HepG2 (cell line): Measurements from ENCODE around the gene OSCP1. TPM values are rescaled to one million over a fixed set of nuclear protein-coding genes. Genes with fewer than 3 reads are reported as not detected.

Experiments
- ATF1 ChIP-seq: IDR thresholded peaks from 2 replicates; pipeline ENCODE4 v1.6.1; 2016; ENCODE audit warnings: mild to moderate bottlenecking, control low read depth
- ATF4 ChIP-seq, 2 experiments: fragments of 450-650 bp in 1 of 2; sonication (generic) in 1 of 2; formaldehyde crosslinking; IDR thresholded peaks; 2 replicates each; pipeline versions ENCODE4 v1.5.0 to v1.8.0; 2020 to 2022; ENCODE audit warnings: mild to moderate bottlenecking in 1 of 2, missing genetic modification reagents in 1 of 2
- CENPX ChIP-seq: sonication (generic); formaldehyde crosslinking; IDR thresholded peaks from 2 replicates; pipeline ENCODE4 v1.9.0; 2021; ENCODE audit warnings: mild to moderate bottlenecking, missing genetic modification reagents, moderate library complexity
- CREM ChIP-seq, 2 experiments: sonication (generic) in 1 of 2; formaldehyde crosslinking in 1 of 2; IDR thresholded peaks; 2 replicates each; pipeline versions ENCODE4 v1.4.0 to v1.6.1; 2016 to 2020; ENCODE audit warnings: antibody characterized with exemption in 1 of 2, mild to moderate bottlenecking in 1 of 2, missing genetic modification reagents in 1 of 2
- DMAP1 ChIP-seq: IDR thresholded peaks from 2 replicates; pipeline ENCODE4 v1.6.1; 2016
- DNMT3B ChIP-seq: conservative IDR thresholded peaks from 2 replicates; pipeline ENCODE4 v1.6.1; 2016; ENCODE audit warnings: missing biosample characterization, control low read depth
- ELF4 ChIP-seq: sonication (generic); formaldehyde crosslinking; IDR thresholded peaks from 2 replicates; pipeline ENCODE4 v1.5.0; 2020; ENCODE audit warnings: missing genetic modification reagents, mild to moderate bottlenecking, moderate library complexity, borderline replicate concordance
- FOXA3 ChIP-seq: IDR thresholded peaks from 2 replicates; pipeline ENCODE4 v1.6.1; 2016; ENCODE audit warnings: missing genetic modification reagents, missing compliant biosample characterization
- KDM3A ChIP-seq: IDR thresholded peaks from 2 replicates; pipeline ENCODE4 v1.6.1; 2018; ENCODE audit warnings: low read depth, missing compliant biosample characterization
- KDM5B ChIP-seq: sonication (generic); formaldehyde crosslinking; IDR thresholded peaks from 2 replicates; pipeline ENCODE4 v1.4.0; 2020; ENCODE audit warnings: missing genetic modification reagents, mild to moderate bottlenecking, borderline replicate concordance
- LBX2 ChIP-seq: sonication (generic); formaldehyde crosslinking; IDR thresholded peaks from 2 replicates; pipeline ENCODE4 v1.5.0; 2020; ENCODE audit warnings: missing genetic modification reagents, mild to moderate bottlenecking, borderline replicate concordance
- NR1H2 ChIP-seq: sonication (generic); formaldehyde crosslinking; IDR thresholded peaks from 2 replicates; pipeline ENCODE4 v1.8.1; 2022; ENCODE audit warnings: low read depth, missing genetic modification reagents, borderline replicate concordance
- SATB2 ChIP-seq: sonication (generic); formaldehyde crosslinking; IDR thresholded peaks from 2 replicates; pipeline ENCODE4 v1.5.0; 2020; ENCODE audit warnings: missing genetic modification reagents
- SNAPC4 ChIP-seq: sonication (generic); formaldehyde crosslinking; IDR thresholded peaks from 2 replicates; pipeline ENCODE4 v1.4.0; 2020; ENCODE audit warnings: mild to moderate bottlenecking, missing genetic modification reagents
- SPEN ChIP-seq: sonication (generic); formaldehyde crosslinking; IDR thresholded peaks from 2 replicates; pipeline ENCODE4 v1.5.1; 2020; ENCODE audit warnings: low read depth, mild to moderate bottlenecking, missing genetic modification reagents
- THAP11 ChIP-seq: IDR thresholded peaks from 2 replicates; pipeline ENCODE4 v1.6.1; 2016; ENCODE audit warnings: missing biosample characterization, missing genetic modification reagents
- ZMYM2 ChIP-seq: sonication (generic); formaldehyde crosslinking; IDR thresholded peaks from 2 replicates; pipeline ENCODE4 v1.8.0; 2022; ENCODE audit warnings: mild to moderate bottlenecking, missing genetic modification reagents
- ZMYM4 ChIP-seq: sonication (generic); formaldehyde crosslinking; IDR thresholded peaks from 2 replicates; pipeline ENCODE4 v1.8.1; 2023; ENCODE audit warnings: mild to moderate bottlenecking, missing genetic modification reagents
- ZNF136 ChIP-seq: sonication (generic); formaldehyde crosslinking; IDR thresholded peaks from 2 replicates; pipeline ENCODE4 v1.8.1; 2022; ENCODE audit warnings: low read depth, mild to moderate bottlenecking, moderate library complexity, missing genetic modification reagents
- ZNF33B ChIP-seq: sonication (generic); formaldehyde crosslinking; IDR thresholded peaks from 2 replicates; pipeline ENCODE4 v1.5.1; 2020; ENCODE audit warnings: mild to moderate bottlenecking, missing genetic modification reagents
- ZNF382 ChIP-seq: sonication (generic); formaldehyde crosslinking; IDR thresholded peaks from 2 replicates; pipeline ENCODE4 v1.5.0; 2020; ENCODE audit warnings: missing genetic modification reagents, mild to moderate bottlenecking, borderline replicate concordance
- ZNF83 ChIP-seq: sonication (generic); formaldehyde crosslinking; IDR thresholded peaks from 2 replicates; pipeline ENCODE4 v1.4.0; 2020; ENCODE audit warnings: missing genetic modification reagents, mild to moderate bottlenecking, borderline replicate concordance
- ZNF883 ChIP-seq: sonication (generic); formaldehyde crosslinking; IDR thresholded peaks from 2 replicates; pipeline ENCODE4 v1.5.1; 2020; ENCODE audit warnings: mild to moderate bottlenecking, missing genetic modification reagents; ENCODE audit errors: not compliant biosample characterization
- ZSCAN22 ChIP-seq: sonication (generic); formaldehyde crosslinking; IDR thresholded peaks from 2 replicates; pipeline ENCODE4 v1.4.0; 2020; ENCODE audit warnings: mild to moderate bottlenecking, missing genetic modification reagents
- polyA plus RNA-seq, 8 experiments: library from polyadenylated mRNA; depleted of rRNA in 3 of 8; stranded (reverse) in 7 of 8; unstranded in 1 of 8; fragments of >200 nt; fragmentation: Illumina TruSeq in 4 of 8; extraction: Trizol in 4 of 8; gene quantifications; 2 replicates each; pipeline versions ENCODE4 v1.2.1 to v1.2.3, GENCODE V29; 2011 to 2016; ENCODE audit warnings: low read depth in 4 of 8, missing spikeins in 1 of 8, mixed read lengths in 1 of 8; ENCODE audit not compliant: insufficient read depth in 1 of 8
- total RNA-seq, 5 experiments: library from RNA; depleted of rRNA; stranded (reverse); fragments of >200 nt; fragmentation: Illumina TruSeq; extraction: Trizol; gene quantifications; 2 replicates each; pipeline ENCODE4 v1.2.3, GENCODE V29; 2016; ENCODE audit warnings: low read depth in 1 of 5

Gene OSCP1
- total and polyA plus RNA-seq, 2 of the 13 experiments (the other 11 are each of a cell fraction or from before 2014, with no cell fraction given), result 0.60 to 0.84 TPM

GRCh38 chr1:36400825-36401601, 49.2 kb downstream of the OSCP1 start (continued):
- peak; percentile 74; the same call in 1 of the 2 replicates for TF ChIP-seq KDM5B (CRISPR knock-in tag)
- TF ChIP-seq ZNF382 (CRISPR knock-in tag), result no peak
- TF ChIP-seq LBX2, result no peak; the same call in 1 of the 2 replicates
- no peak; the same call in 1 of the 2 replicates for TF ChIP-seq SATB2 (CRISPR knock-in tag)
- 0 out of 2 replicates have a peak, but pooled peaks have one; percentile 48 for TF ChIP-seq ATF1
- TF ChIP-seq ATF4 (CRISPR knock-in tag; IDR thresholded peaks at IDR 0.05), result peak in 1 of 2 experiments; percentile 76; a peak in 2 of 4 replicates
- peak; percentile 65; the same call in 1 of the 2 replicates for TF ChIP-seq CREM (IDR thresholded peaks at IDR 0.05)
- no peak for TF ChIP-seq CREM (CRISPR knock-in tag; IDR thresholded peaks at IDR 0.05)
- TF ChIP-seq DMAP1 (CRISPR knock-in tag), result peak; percentile 87
- peak; percentile 66; the same call in 1 of the 2 replicates for TF ChIP-seq ZNF33B (CRISPR knock-in tag)
- TF ChIP-seq ZNF883 (CRISPR knock-in tag), result peak; percentile 52
- TF ChIP-seq DNMT3B (CRISPR knock-in tag), result no peak
- peak; percentile 50 for TF ChIP-seq FOXA3
- no peak for TF ChIP-seq ZSCAN22 (CRISPR knock-in tag)
- peak; percentile 83 for TF ChIP-seq ZMYM4 (CRISPR knock-in tag)
- TF ChIP-seq ELF4 (CRISPR knock-in tag), result peak; percentile 91; the same call in 1 of the 2 replicates
- peak; percentile 67; the same call in 1 of the 2 replicates for TF ChIP-seq SPEN (CRISPR knock-in tag)
- peak; percentile 96 for TF ChIP-seq THAP11
- no peak; the same call in 1 of the 2 replicates for TF ChIP-seq ZNF83 (CRISPR knock-in tag)
- no peak for TF ChIP-seq CENPX (CRISPR knock-in tag)
- TF ChIP-seq KDM3A (CRISPR knock-in tag), result no peak
- peak; percentile 60; the same call in 1 of the 2 replicates for TF ChIP-seq ZMYM2 (CRISPR knock-in tag)
- TF ChIP-seq ZNF136, result no peak; the same call in 1 of the 2 replicates
- no peak for TF ChIP-seq NR1H2 (CRISPR knock-in tag)
- peak; percentile 60; the same call in 1 of the 2 replicates for TF ChIP-seq SNAPC4 (CRISPR knock-in tag)
